NOMO-1 (cell line): ENCODE results near the gene ST6GALNAC3.
"Not testable (repeated sequence)": the region's sequence is repeated elsewhere in the genome, so short reads cannot be mapped to it uniquely, and the experiment has no call there.

Experiments used
- DNase-seq, 2 experiments: peaks; one replicate each; lab custom pipeline; 2025; ENCODE audit not compliant: unreplicated experiment in 2 of 2; lab: John Stamatoyannopoulos, UW

The ST6GALNAC3 gene

GRCh38 chr1:76314730-76315129 lies 240.2 kb downstream of the ST6GALNAC3 start:
- DNase-seq = no peak

DNA sequence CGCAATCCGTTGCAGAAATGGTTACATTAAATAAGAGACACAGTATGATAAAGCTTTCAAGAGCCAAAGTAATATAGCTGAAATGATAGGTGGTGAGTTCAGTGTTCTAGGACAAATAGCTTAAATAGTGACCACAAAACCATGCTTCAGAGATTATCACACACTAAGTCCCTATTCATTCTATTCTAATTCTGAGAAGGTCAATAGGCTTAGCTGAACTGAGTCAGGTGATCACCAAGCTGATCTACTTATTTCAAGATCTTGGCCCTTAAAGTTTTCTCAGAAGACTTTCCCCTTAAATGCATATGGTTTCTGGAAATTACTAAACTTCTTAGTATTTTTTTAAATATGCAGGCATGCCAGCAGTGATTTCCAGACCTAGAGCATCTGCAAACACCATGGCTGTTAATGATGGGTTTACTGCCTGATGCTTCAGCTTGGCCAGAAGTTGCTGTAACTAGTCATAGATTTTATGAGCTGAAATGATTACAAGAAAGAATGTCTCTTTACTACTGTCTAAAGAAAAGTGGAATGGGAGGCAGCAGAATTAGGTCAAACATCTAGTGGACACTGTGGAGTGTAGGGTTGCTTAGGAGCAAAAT lies 242.9 kb downstream of the ST6GALNAC3 start:
- DNase-seq = no peak

GRCh38 chr1:76330991-76331603 lies 256.6 kb downstream of the ST6GALNAC3 start:
- peak; percentile 3 to 47 for DNase-seq

- DNase-seq = no peak
These were observed 261.3 kb downstream of the ST6GALNAC3 start for GRCh38 chr1:76335882-76336281.

GRCh38 chr1:76336931-76337371 lies 262.4 kb downstream of the ST6GALNAC3 start:
- DNase-seq = no peak

DNA sequence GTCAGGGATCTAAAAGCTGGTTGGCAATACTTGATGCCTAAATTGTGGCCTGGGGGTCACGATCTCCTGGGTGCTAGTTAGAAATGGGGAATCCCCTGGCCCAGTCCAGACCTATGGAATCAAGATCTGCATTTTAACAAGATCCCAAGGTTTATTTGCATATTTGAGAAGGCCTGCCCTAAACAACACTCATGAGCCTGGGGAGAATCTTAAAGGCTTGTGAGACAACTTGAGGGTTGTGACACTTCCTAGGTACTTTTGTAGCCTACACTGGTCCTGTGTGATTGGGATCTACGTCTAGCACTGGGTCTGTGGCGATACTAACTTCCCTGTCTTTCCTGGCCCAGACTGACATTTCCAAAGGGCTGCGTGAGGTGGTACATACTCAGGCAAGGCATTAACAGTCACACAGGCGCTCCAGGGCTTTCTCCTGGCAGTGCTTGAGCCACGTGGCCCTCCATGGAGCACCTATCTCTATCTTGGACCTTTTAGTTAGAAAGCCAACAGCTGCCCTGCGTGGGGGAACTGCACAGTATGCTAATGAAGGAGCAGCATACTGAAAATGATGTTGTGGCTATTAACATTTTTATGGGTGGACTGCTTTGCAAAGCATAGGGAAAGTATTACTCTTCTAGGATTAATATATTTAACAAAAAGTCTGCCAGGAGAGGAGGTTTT lies 263.1 kb downstream of the ST6GALNAC3 start:
- no peak for DNase-seq

DNA sequence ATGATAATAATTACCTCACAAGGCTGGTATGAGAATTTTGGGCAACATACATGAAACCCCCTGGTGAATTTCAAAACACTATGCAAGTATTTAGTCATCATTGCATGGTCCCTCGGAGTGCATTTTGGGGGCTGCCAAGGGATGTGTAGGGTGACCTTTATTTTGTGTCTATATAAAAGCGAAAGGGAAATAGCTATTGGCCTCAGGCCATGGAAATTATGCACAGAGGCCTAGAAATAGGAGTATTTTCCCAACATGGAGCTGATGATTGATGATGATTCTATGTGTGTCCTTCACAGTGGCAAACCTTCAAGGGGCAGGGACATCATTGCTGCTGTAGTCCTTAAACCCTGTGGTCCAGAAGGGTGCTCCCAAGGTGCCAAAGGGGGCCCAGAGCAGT lies 265.5 kb downstream of the ST6GALNAC3 start:
- no peak for DNase-seq

GRCh38 chr1:76341816-76342215 lies 267.3 kb downstream of the ST6GALNAC3 start:
- not testable (repeated sequence) for DNase-seq

- no peak for DNase-seq
These were observed 268.8 kb downstream of the ST6GALNAC3 start for GRCh38 chr1:76343356-76343755.

- no peak for DNase-seq
These were observed 277.1 kb downstream of the ST6GALNAC3 start for GRCh38 chr1:76351655-76352054.

- DNase-seq = no peak
These were observed 278.3 kb downstream of the ST6GALNAC3 start for GRCh38 chr1:76352741-76353435.

GRCh38 chr1:76354236-76354635 lies 279.7 kb downstream of the ST6GALNAC3 start:
- DNase-seq = no peak

GRCh38 chr1:76366726-76367125 lies 292.2 kb downstream of the ST6GALNAC3 start:
- DNase-seq = no peak

GRCh38 chr1:76371941-76372340 lies 297.4 kb downstream of the ST6GALNAC3 start:
- DNase-seq = no peak

- no peak for DNase-seq
These were observed 299.5 kb downstream of the ST6GALNAC3 start for GRCh38 chr1:76374086-76374485.

DNA sequence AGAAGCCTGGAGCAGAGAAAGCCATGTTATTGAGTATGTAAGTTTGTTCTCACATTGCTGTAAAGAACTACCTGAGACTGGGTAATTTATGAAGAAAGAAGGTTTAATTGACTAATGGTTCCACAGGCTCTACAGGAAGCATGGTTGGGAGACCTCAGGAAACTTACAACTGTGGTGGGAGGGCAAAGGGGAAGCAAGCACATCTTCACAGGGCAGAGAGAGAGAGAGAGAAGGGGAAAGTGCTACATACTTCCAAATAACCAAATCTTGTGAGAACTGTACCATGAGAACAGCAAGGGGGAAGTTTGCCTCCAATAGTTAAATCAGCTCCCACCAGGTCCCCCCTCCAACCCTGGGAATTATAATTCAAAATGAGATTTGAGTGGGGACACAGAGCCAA lies 302.7 kb downstream of the ST6GALNAC3 start:
- DNase-seq = no peak

- no peak for DNase-seq
These were observed 305.0 kb downstream of the ST6GALNAC3 start for GRCh38 chr1:76379506-76379905.

DNA sequence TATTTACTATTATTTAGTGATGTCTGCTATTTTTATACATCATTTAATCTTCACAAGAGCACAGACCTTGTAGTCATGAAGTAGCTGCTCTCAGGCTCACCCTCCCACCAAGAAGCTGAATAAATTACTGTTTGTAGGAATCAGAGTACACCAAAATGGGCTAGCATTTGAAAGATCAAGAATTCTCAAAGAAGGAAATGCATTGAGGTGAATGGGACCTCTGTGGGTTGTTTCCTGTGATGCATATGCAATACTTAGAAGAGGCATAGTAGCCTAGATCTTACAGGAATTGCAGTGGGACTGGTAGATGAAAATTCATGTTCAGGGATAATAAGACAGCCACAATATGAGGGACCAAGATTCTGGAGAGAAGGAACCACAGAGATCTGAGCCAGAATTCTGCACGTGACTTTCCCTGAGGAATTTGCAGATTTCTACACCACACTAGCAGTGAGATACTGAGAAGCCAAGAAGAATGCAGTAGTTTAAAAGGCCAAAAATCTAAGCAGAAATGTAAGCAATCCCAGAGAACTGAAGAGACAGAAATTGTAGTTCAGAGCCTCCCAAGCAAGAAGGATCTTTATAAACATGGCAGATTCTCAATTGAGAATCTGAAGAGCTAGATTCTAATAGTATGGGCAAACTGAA lies 307.0 kb downstream of the ST6GALNAC3 start:
- DNase-seq = no peak

DNA sequence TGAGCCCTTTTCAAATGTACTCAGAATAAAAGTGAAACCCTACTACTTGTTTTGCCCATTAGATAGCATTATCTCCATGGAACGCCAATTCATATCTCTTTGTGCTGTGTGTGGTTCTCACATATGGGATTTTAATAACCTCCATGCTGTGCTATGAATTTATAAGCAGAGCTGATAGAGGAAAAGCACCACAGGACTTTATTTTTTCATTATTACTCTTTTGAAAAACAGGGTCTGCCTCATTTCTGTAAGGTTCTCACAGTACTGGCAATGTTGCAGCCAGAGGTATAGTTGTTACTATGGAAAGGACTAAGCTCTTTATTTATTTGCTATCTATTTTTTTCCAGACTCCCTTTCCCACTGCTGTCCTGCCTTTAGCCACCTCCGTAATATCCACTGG lies 313.7 kb downstream of the ST6GALNAC3 start:
- DNase-seq = no peak

DNA sequence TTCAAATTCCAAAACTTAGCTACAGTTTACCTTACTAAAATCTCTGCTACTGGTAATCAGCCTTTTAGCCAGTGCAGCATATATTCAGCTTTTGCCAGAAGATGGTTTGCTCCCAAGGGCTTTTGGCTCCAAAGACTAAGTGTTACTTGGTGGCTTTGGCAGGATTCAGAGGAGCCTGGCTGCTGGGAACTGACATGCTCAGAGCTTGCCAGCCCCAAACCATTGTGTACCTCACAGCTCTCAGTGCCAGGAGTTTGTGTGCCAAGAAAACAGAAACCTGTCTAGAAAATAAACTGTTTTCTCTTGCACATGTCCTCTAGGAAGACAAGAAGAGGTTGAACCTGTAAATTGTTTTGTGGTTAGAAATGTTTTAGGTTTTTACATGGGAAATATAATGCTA lies 315.9 kb downstream of the ST6GALNAC3 start:
- no peak for DNase-seq

DNA sequence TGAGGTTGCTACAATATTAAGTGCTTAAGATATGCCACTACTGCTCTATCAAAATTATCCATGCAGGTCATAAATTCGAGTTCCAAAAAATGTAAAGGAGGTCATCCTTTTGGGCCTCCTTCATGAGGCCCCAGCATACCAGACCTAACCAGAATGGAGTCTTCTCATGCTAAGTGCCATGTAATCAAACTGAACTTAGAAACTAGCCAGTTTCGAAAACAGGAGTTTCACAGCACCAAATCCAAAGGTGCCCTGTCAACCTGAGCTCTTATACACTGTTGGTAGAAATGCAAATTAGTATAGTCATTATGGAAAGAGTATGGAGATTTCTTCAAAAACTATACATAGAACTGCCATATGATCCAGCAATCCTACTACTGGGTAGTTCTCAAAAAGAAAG lies 320.5 kb downstream of the ST6GALNAC3 start:
- no peak for DNase-seq
